BLaER1 treated with 17β-estradiol and CSF1 and Interleukin-3, amounts not matched to agents 10 nM and 100 nM (cell line): ENCODE measurements around the gene RNH1.
"Not testable (repeated sequence)": the region's sequence is repeated elsewhere in the genome, so short reads cannot be mapped to it uniquely, and the experiment has no call there.

Experiments used
- H3K27ac ChIP-seq, 11 experiments: shearing (Covaris generic); formaldehyde crosslinking; 2 replicates each; pipeline ENCODE4 v1.8.1; 2022
- H3K27me3 ChIP-seq, 11 experiments: shearing (Covaris generic); formaldehyde crosslinking; 2 replicates each; pipeline ENCODE4 v1.8.1; 2022
- H3K36me3 ChIP-seq, 11 experiments: shearing (Covaris generic); formaldehyde crosslinking; 2 replicates each; pipeline ENCODE4 v1.8.1; 2022
- H3K4me1 ChIP-seq, 10 experiments: shearing (Covaris generic); formaldehyde crosslinking; 2 replicates each; pipeline ENCODE4 v1.8.1; 2022
- H3K4me2 ChIP-seq, 11 experiments: shearing (Covaris generic); formaldehyde crosslinking; 2 replicates each; pipeline ENCODE4 v1.8.1; 2022
- H3K4me3 ChIP-seq, 10 experiments: shearing (Covaris generic); formaldehyde crosslinking; 2 replicates each; pipeline ENCODE4 v1.8.1; 2022
- H3K9ac ChIP-seq, 11 experiments: shearing (Covaris generic); formaldehyde crosslinking; 2 replicates each; pipeline ENCODE4 v1.8.1; 2022
- H3K9me3 ChIP-seq, 11 experiments: shearing (Covaris generic); formaldehyde crosslinking; replicated peaks in 1 of 11; 2 replicates each; pipeline ENCODE4 v1.8.1; 2022
- H4K20me1 ChIP-seq, 11 experiments: shearing (Covaris generic); formaldehyde crosslinking; 2 replicates each; pipeline ENCODE4 v1.8.1; 2022
- Cebpa-rat ChIP-seq, 11 experiments: shearing (Covaris generic); IDR thresholded peaks; 2 replicates each; pipeline ENCODE4 v1.8.1; 2022

The RNH1 gene

DNA sequence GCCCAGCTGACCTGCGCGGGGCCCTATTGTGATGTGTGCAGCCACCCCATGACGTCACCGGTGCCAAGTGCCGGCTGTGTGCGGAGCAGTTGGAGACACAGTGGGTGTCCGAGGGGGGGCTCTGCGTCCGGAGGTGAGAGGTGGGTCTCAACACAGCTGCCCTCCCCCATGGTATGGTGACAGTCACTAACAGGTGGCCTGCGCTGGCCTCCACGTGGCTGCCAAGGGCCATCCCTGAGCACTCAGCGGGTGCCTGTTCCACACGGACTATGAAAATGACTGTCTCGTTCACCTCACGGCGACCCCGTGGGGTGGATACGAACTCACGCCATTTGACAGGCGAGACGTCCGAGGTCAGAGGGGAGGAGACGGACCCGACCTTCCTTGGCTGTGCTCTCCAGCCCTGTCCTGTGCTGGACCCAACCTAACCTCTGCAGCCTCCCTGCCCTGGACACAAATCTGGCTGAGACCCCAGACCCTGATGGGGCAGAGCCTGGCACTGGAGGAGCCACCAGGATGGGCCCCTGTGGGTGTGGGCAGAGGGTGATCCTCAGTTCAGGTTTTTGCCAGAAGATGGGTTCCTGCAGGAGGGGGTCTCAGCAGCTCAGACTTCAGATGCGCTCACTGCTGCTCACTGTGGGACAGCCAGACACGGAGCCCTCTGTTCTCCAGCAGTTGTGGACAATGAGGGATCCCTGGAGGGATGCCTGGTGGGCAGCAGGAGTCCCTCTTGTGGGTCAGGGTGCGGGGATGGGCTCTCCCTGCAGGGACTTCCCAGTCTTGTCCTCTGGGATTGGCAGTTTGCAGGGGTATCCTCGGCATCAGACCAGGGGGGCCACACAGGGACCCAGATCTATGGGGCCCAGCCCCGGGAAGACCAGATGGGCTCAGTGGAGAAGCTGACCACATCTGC is 22.0 kb upstream of the RNH1 start:
- no peak overlapping the region for H3K27ac ChIP-seq
- no peaks in the 10 kb centered on the region for H3K27me3 ChIP-seq
- H3K4me3 ChIP-seq, result no peak overlapping the region
- peaks cover 30 to 50% (median 40%) of the 10 kb centered on the region in 11 experiments for H4K20me1 ChIP-seq
- H3K9ac ChIP-seq, result peak overlapping the region in 4 of 11 experiments; percentile 0 to 27 (median 20); a peak in 3 of 22 replicates
- peaks cover 5 to 20% (median 15%) of the 10 kb centered on the region in 10 experiments for H3K4me1 ChIP-seq
- H3K4me2 ChIP-seq, result no peak overlapping the region
- H3K9me3 ChIP-seq, result no peaks in the 10 kb centered on the region
- H3K36me3 ChIP-seq, result peaks cover 24 to 50% (median 42%) of the 10 kb centered on the region in 11 experiments
- TF ChIP-seq Cebpa-rat (IDR thresholded peaks at IDR 0.05), result no peak

DNA sequence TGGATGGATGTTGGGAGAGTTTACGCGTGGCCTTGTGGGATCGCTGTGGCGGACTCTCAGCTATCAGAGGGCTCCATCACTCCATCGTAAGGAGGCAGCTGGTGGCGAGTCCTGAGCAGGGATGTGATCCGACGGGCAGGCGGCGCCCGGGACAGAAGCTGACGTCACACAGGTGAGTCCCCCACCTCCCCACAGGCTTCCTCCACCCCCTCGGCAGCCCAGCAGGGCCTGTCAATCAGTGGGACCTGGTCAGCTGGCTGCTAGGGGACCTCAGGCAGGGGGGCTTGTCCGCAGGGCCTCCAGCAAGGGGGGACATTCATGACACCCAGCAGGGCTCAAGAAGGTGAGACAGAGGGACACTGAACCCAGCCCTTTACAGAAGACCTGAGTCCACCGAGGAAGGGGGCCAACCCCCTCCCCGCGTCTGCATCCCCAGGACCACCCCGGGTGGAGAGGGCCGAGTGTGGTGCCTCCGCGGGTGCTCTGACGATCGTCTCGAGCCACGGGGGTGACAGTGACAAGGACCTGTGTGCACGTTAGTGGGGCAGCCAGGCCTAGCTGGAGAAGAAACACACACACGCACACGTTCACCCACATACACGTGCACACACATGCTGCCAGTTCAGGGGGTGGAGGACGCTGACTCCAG is 21.2 kb upstream of the RNH1 start:
- no peak for TF ChIP-seq Cebpa-rat (IDR thresholded peaks at IDR 0.05)
- Histone ChIP-seq H3K27me3 (no peaks in the 10 kb centered on the region), H4K20me1 (peaks cover 23 to 42% (median 33%) of the 10 kb centered on the region in 11 experiments; a peak in 20 of 22 replicates), H3K4me2 (no peak overlapping the region), H3K9ac (no peak overlapping the region), H3K4me3 (no peak overlapping the region), H3K9me3 (no peaks in the 10 kb centered on the region), H3K4me1 (peaks cover 0 to 12% (median 8%) of the 10 kb centered on the region in 10 experiments; a peak in 11 of 20 replicates), H3K36me3 (peaks cover 19 to 42% (median 35%) of the 10 kb centered on the region in 11 experiments), H3K27ac (no peak overlapping the region)

DNA sequence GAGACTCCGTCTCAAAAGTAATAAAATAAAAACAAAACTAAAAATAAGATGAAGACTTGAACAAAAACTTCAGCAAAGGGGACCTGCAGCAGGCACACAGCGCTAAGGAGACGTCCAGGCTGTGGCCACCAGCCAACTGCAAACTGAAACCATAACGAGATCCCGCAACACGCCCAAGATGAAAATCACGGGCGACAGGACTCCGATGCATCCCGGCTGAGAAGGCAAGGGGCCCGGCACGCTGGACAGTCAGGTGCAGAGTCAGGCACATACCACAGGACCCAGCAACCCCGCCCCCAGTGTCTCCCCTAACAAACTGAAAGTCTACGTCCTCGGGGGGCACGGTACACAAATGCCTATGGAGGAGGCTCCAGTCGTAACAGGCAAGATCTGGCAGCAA is 19.1 kb upstream of the RNH1 start:
- H3K36me3 ChIP-seq, result peaks cover 0 to 21% (median 14%) of the 10 kb centered on the region in 11 experiments; a peak in 20 of 22 replicates
- H3K4me3 ChIP-seq, result no peak overlapping the region
- no peaks in the 10 kb centered on the region for H3K27me3 ChIP-seq
- TF ChIP-seq Cebpa-rat (IDR thresholded peaks at IDR 0.05), result no peak
- H3K4me2 ChIP-seq, result no peak overlapping the region
- no peak overlapping the region for H3K27ac ChIP-seq
- H3K9ac ChIP-seq, result no peak overlapping the region
- no peaks in the 10 kb centered on the region for H3K9me3 ChIP-seq
- peaks cover 0 to 2% (median under 1%) of the 10 kb centered on the region in 10 experiments; a peak in 2 of 20 replicates for H3K4me1 ChIP-seq
- H4K20me1 ChIP-seq, result peaks cover 2 to 21% (median 12%) of the 10 kb centered on the region in 11 experiments; a peak in 15 of 22 replicates

DNA sequence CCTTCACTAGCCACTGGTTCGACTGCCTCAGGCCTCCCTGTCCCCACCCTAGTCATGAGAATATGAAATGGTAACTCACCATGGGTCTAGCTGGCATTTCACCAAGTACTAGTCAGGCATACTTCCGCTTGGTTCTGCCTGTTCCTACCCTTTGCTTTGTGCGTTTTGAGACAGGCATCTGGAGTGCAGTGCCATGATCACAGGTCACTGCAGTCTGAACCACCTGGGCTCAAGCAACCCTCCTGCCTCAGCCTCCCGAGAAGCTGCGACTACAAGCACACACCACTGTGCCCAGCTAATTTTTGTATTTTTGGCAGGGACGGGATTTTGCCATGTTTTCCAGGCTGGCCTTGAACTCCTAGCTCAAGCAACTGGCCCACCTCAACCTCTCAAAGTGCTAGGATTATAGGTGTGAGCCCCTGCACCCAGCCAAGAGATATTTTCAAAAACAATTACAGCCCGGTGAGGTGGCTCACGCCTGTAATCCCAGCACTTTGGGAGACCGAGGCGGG is 14.2 kb upstream of the RNH1 start:
- H3K27ac ChIP-seq, result no peak overlapping the region
- H3K4me1 ChIP-seq, result peaks cover 0 to 12% (median 6%) of the 10 kb centered on the region in 10 experiments; a peak in 14 of 20 replicates
- H3K4me3 ChIP-seq, result no peak overlapping the region
- TF ChIP-seq Cebpa-rat (IDR thresholded peaks at IDR 0.05), result no peak
- H3K9ac ChIP-seq, result no peak overlapping the region
- peaks cover 11 to 13% (median 12%) of the 10 kb centered on the region in 11 experiments; a peak in 21 of 22 replicates for H3K9me3 ChIP-seq
- H3K27me3 ChIP-seq, result no peaks in the 10 kb centered on the region
- H3K4me2 ChIP-seq, result no peak overlapping the region
- H3K36me3 ChIP-seq, result peaks cover 0 to 8% (median 0%) of the 10 kb centered on the region in 11 experiments; a peak in 7 of 22 replicates
- H4K20me1 ChIP-seq, result peaks cover 0 to 4% (median 0%) of the 10 kb centered on the region in 11 experiments; a peak in 2 of 22 replicates

DNA sequence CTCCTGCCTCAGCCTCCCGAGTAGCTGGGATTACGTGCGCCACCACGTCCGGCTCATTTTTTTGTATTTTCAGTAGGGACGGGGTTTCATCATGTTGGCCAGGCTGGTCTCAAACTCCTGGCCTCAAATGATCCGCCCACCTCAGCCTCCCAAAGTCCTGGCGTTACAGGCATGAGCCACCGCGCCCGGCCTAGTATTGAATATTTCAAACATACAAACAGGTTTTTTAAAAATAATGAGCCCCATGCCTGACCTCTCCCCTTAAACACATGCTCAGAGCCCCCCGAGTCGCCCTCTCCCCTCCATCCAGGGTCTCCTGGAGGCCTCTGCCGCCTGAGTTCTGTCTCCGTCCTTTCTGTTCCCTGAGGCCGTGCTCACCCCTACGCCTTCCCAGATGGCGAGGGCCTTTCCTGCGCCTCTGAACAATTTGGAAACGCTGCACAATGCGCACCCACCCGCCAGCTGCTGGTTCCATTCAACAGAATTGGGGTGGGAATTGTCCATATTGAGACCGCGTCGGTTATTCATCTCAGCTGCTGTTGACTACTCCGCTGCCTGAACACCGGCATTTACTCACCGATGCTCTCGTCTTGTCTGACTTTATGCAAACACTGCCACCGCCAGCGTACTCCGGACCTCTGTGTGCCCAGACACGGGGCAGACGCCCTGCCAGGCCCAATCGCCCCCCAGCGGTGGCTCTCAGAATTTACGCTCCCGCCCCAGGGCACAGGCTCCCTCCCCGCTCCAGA is 13.6 kb upstream of the RNH1 start:
- Histone ChIP-seq H3K9me3 (peaks cover 12 to 17% (median 16%) of the 10 kb centered on the region in 11 experiments; a peak in 21 of 22 replicates), H3K27ac (no peak overlapping the region), H3K9ac (no peak overlapping the region), H3K4me3 (no peak overlapping the region), H3K27me3 (no peaks in the 10 kb centered on the region), H3K4me1 (peaks cover 0 to 12% (median 6%) of the 10 kb centered on the region in 10 experiments; a peak in 14 of 20 replicates), H3K36me3 (peaks cover 0 to 10% (median 4%) of the 10 kb centered on the region in 11 experiments; a peak in 7 of 22 replicates), H4K20me1 (peaks cover 0 to 4% (median 0%) of the 10 kb centered on the region in 11 experiments; a peak in 1 of 22 replicates), H3K4me2 (no peak overlapping the region)
- TF ChIP-seq Cebpa-rat (IDR thresholded peaks at IDR 0.05), result no peak

DNA sequence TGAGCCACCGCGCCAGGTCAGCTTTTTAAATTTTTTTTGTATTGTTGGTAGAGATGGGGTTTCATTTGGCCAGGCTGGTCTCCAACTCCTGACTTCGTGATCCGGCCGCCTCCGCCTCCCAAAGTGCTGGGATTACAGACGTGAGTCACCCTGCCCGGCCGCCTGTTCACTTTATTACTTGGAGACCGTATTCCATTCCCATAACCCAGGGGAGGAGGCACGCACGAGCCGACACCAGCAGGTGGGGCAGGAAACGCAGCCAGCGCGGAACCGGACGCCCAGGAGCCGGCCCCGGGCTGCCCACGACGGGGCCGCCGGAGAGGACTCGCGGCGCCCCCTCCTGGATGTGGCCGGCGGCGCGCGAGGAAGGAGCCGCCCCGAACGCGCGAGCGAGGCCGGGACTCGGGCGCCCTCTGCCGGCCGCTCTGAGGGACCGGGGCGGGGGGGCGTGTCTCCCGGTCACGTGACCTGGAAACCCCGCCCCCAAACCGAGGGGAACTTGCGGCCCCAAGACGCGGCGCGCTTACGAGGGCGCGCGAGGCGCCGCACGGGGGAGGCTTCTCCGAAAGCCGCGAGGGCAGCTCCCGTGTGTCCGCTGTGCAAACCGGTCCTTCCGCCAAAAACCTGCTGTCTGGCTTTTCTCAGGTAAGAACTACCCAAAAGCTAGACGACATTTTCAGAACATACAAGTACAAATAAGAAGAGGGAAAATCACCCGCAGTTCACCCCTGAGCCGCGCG is 11.6 kb upstream of the RNH1 start:
- Histone ChIP-seq H3K27me3 (no peaks in the 10 kb centered on the region), H4K20me1 (0 out of 22 replicates have a peak, but pooled peaks cover 0 to 5% (median 0%) of the 10 kb centered on the region in 11 experiments), H3K4me3 (peak overlapping the region in 5 of 10 experiments; percentile 9 to 38 (median 25); a peak in 7 of 20 replicates), H3K4me1 (peaks cover 0 to 21% (median 6%) of the 10 kb centered on the region in 10 experiments; a peak in 16 of 20 replicates), H3K4me2 (peak overlapping the region; percentile 43 to 86 (median 67)), H3K9me3 (peaks cover 12 to 17% (median 16%) of the 10 kb centered on the region in 11 experiments; a peak in 21 of 22 replicates), H3K36me3 (peaks cover 0 to 26% (median 9%) of the 10 kb centered on the region in 11 experiments; a peak in 12 of 22 replicates), H3K27ac (no peak overlapping the region; a peak in 3 of 22 replicates), H3K9ac (peak overlapping the region in 2 of 11 experiments; percentile 5 to 10; a peak in 1 of 22 replicates)
- no peak for TF ChIP-seq Cebpa-rat (IDR thresholded peaks at IDR 0.05)

DNA sequence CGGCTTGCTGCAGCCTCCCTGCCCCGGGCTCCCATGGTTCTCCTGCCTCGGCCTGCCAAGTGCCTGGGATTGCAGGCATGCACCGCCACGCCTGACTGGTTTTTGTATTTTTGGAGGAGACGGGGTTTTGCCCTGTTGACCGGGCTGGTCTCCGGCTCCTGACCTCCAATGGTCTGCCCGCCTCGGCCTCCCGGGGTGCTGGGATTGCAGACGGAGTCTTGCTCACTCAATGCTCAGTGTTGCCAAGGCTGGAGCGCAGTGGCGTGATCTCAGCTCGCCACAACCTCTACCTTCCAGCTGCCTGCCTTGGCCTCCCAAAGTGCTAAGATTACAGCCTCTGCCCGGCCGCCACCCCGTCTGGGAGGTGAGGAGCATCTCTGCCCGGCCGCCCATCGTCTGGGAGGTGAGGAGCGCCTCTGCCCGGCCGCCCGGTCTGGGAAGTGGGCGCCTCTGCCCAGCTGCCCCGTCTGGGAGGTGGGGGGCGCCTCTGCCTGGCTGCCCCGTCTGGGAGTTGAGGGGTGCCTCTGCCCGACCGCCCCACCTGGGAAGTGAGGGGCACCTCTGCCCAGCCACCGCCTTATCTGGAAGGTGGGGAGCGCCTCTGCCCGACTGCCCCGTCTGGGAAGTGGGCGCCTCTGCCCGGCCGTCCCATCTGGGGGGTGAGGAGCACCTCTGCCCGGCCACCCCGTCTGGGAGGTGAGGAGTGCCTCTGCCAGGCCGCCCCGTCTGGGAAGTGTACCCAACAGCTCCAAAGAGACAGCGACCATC is 10.1 kb upstream of the RNH1 start:
- H3K4me3 ChIP-seq, H3K9ac ChIP-seq, H4K20me1 ChIP-seq, H3K4me2 ChIP-seq, H3K27ac ChIP-seq, H3K27me3 ChIP-seq: not testable (repeated sequence)
- Histone ChIP-seq H3K9me3 (peaks cover 12 to 17% (median 16%) of the 10 kb centered on the region in 11 experiments; a peak in 21 of 22 replicates), H3K36me3 (peaks cover 0 to 26% (median 9%) of the 10 kb centered on the region in 11 experiments; a peak in 12 of 22 replicates), H3K4me1 (peaks cover 8 to 33% (median 18%) of the 10 kb centered on the region in 10 experiments)
